Caco-2 (cell line): ENCODE results near the gene TMEM229B. TPM values are rescaled to one million over a fixed set of nuclear protein-coding genes. Genes with fewer than 3 reads are reported as not detected.

ENCODE experiments used
- BruUV-seq: library from RNA; stranded (reverse); fragments of 400-500 nt; replicated peaks from 2 replicates; lab custom pipeline; 2021; lab: Mats Ljungman, UMichigan
- CTCF ChIA-PET: fragments of 300-600 bp; sonication (Branson Sonifier 250); formaldehyde crosslinking; loops from one replicate; lab custom pipeline; 2022; ENCODE audit warnings: antibody characterized with exemption; lab: Charles Lee
- POLR2A ChIA-PET: fragments of 300-600 bp; sonication (Branson Sonifier 250); formaldehyde crosslinking; loops from one replicate; lab custom pipeline; 2022; ENCODE audit warnings: antibody characterized with exemption; lab: Charles Lee
- DNase-seq, 2 experiments: peaks; one replicate each; pipeline versions ENCODE4 v3.0.0 to v3.0.0-alpha.2; 2020 to 2022
- H3K27me3 ChIP-seq: replicated peaks from 2 replicates; pipeline ENCODE4 v1.6.0; 2011; ENCODE audit warnings: low read length; ENCODE audit not compliant: control insufficient read depth, insufficient read depth
- H3K36me3 ChIP-seq: 2 replicates; pipeline ENCODE4 v1.5.1; 2011; ENCODE audit warnings: low read length; ENCODE audit not compliant: control insufficient read depth, insufficient read depth
- H3K4me1 ChIP-seq: fragments of 250-450 bp; sonication (Bioruptor Pico); 2 replicates; pipeline ENCODE4 v1.5.1; 2020; ENCODE audit warnings: mild to moderate bottlenecking
- H3K4me3 ChIP-seq: 2 replicates; pipeline ENCODE4 v1.5.1; 2011; ENCODE audit warnings: low read depth, mild to moderate bottlenecking, control low read depth, low read length
- H3K9me3 ChIP-seq: fragments of 250-450 bp; sonication (Bioruptor Pico); 2 replicates; pipeline ENCODE4 v1.5.1; 2020; ENCODE audit warnings: mild to moderate bottlenecking, moderate library complexity
- H3K27ac Mint-ChIP-seq: one replicate; pipeline ENCODE4 v1.8.0; 2022; ENCODE audit warnings: mixed read lengths; ENCODE audit not compliant: unreplicated experiment
- H3K27me3 Mint-ChIP-seq: one replicate; pipeline ENCODE4 v1.8.0; 2022; ENCODE audit warnings: mixed read lengths; ENCODE audit not compliant: insufficient read depth, unreplicated experiment
- H3K36me3 Mint-ChIP-seq: one replicate; pipeline ENCODE4 v1.8.0; 2022; ENCODE audit warnings: mild to moderate bottlenecking, mixed read lengths; ENCODE audit not compliant: insufficient read depth, unreplicated experiment
- H3K4me1 Mint-ChIP-seq: one replicate; pipeline ENCODE4 v1.8.0; 2022; ENCODE audit warnings: low read depth, mixed read lengths; ENCODE audit not compliant: unreplicated experiment
- H3K4me3 Mint-ChIP-seq: one replicate; pipeline ENCODE4 v1.8.0; 2022; ENCODE audit warnings: mild to moderate bottlenecking, moderate library complexity, mixed read lengths; ENCODE audit not compliant: unreplicated experiment
- H3K9me3 Mint-ChIP-seq: one replicate; pipeline ENCODE4 v1.8.0; 2022; ENCODE audit warnings: mixed read lengths; ENCODE audit not compliant: unreplicated experiment
- CTCF ChIP-seq, 2 experiments: fragments of 200-600 bp in 1 of 2; IDR thresholded peaks; 1 replicate in 1 of 2; 2 replicates in 1 of 2; pipeline versions ENCODE4 v1.5.1 to v1.8.0; 2011 to 2022; ENCODE audit warnings: antibody characterized with exemption in 1 of 2, control low read depth in 1 of 2, inconsistent platforms in 1 of 2, low read depth in 1 of 2, low read length in 1 of 2, mild to moderate bottlenecking in 1 of 2, moderate library complexity in 1 of 2; ENCODE audit not compliant: insufficient read depth in 1 of 2, severe bottlenecking in 1 of 2, unreplicated experiment in 1 of 2
- intact Hi-C: fragments of 100-400 bp; cut with micrococcal nuclease; formaldehyde crosslinking; loops from one replicate; pipeline ENCODE4 v1.10.0; 2022; ENCODE audit not compliant: unreplicated experiment
- total RNA-seq: library from RNA; stranded (reverse); gene quantifications from 2 replicates; pipeline ENCODE4 v1.2.3, GENCODE V29; 2022

TMEM229B gene
- total RNA-seq, 1 experiment from 2014 or later: not detected

GRCh38 chr14:67502867-67503266 lies 14.3 kb upstream of the TMEM229B start:
- ChIA-PET CTCF (no interaction called here), POLR2A (no interaction called here)
- Histone ChIP-seq H3K9me3 (no peaks in the 10 kb centered on the region), H3K4me1 (no peaks in the 10 kb centered on the region), H3K27me3 (no peaks in the 10 kb centered on the region; the same call in 1 of the 2 replicates), H3K36me3 (no peaks in the 10 kb centered on the region), H3K4me3 (no peak overlapping the region)
- no peak overlapping the region for H3K27ac Mint-ChIP-seq
- no peaks in the 10 kb centered on the region for H3K9me3 Mint-ChIP-seq
- no peak overlapping the region for H3K4me3 Mint-ChIP-seq
- no peak for DNase-seq
- no peaks in the 10 kb centered on the region for H3K27me3 Mint-ChIP-seq
- intact Hi-C loops: no loop called here
- no peaks in the 10 kb centered on the region for H3K36me3 Mint-ChIP-seq
- peaks cover 12% of the 10 kb centered on the region for H3K4me1 Mint-ChIP-seq
- BruUV-seq: no TSS peak
- no peak for TF ChIP-seq CTCF (IDR thresholded peaks at IDR 0.05; ENCODE audit: insufficient read depth in 1 of 2, low read depth in 1 of 2, low read length in 1 of 2, severe bottlenecking in 1 of 2, unreplicated experiment in 1 of 2)

GRCh38 chr14:67501670-67502069 lies 13.1 kb upstream of the TMEM229B start:
- H3K4me1 ChIP-seq: no peaks in the 10 kb centered on the region
- BruUV-seq: no TSS peak
- H3K36me3 Mint-ChIP-seq: no peaks in the 10 kb centered on the region
- ChIA-PET POLR2A (no interaction called here), CTCF (no interaction called here)
- H3K9me3 ChIP-seq: no peaks in the 10 kb centered on the region
- H3K4me3 ChIP-seq: no peak overlapping the region
- intact Hi-C loops: no loop called here
- H3K27me3 Mint-ChIP-seq: no peaks in the 10 kb centered on the region
- no peak overlapping the region for H3K4me3 Mint-ChIP-seq
- peaks cover 13% of the 10 kb centered on the region for H3K4me1 Mint-ChIP-seq
- H3K9me3 Mint-ChIP-seq: no peaks in the 10 kb centered on the region
- no peak for DNase-seq
- no peak overlapping the region for H3K27ac Mint-ChIP-seq
- no peak for TF ChIP-seq CTCF (IDR thresholded peaks at IDR 0.05; ENCODE audit: insufficient read depth in 1 of 2, low read depth in 1 of 2, low read length in 1 of 2, severe bottlenecking in 1 of 2, unreplicated experiment in 1 of 2)
- H3K36me3 ChIP-seq: no peaks in the 10 kb centered on the region
- no peaks in the 10 kb centered on the region for H3K27me3 ChIP-seq

- H3K36me3 Mint-ChIP-seq: no peaks in the 10 kb centered on the region
- Histone ChIP-seq H3K4me3 (no peak overlapping the region), H3K36me3 (no peaks in the 10 kb centered on the region), H3K9me3 (no peaks in the 10 kb centered on the region), H3K27me3 (no peaks in the 10 kb centered on the region), H3K4me1 (no peaks in the 10 kb centered on the region)
- H3K27ac Mint-ChIP-seq: no peak overlapping the region
- intact Hi-C loops: no loop called here
- ChIA-PET POLR2A (no interaction called here), CTCF (no interaction called here)
- no peak for TF ChIP-seq CTCF (IDR thresholded peaks at IDR 0.05; ENCODE audit: insufficient read depth in 1 of 2, low read depth in 1 of 2, low read length in 1 of 2, severe bottlenecking in 1 of 2, unreplicated experiment in 1 of 2)
- no peak for DNase-seq
- H3K4me1 Mint-ChIP-seq: peaks cover 13% of the 10 kb centered on the region
- no peaks in the 10 kb centered on the region for H3K27me3 Mint-ChIP-seq
- no peaks in the 10 kb centered on the region for H3K9me3 Mint-ChIP-seq
- H3K4me3 Mint-ChIP-seq: no peak overlapping the region
- no TSS peak for BruUV-seq
These were observed 12.5 kb upstream of the TMEM229B start for GRCh38 chr14:67500981-67501380.
